Putamen (tissue), 1 donor: ENCODE results near the gene CBFA2T2.
"Not testable (repeated sequence)": the region's sequence is repeated elsewhere in the genome, so short reads cannot be mapped to it uniquely, and the experiment has no call there.

ENCODE experiments used
- DNase-seq: peaks from one replicate; pipeline ENCODE4 v3.0.0-alpha.2; 2016; ENCODE audit warnings: low spot score

The CBFA2T2 gene

DNA sequence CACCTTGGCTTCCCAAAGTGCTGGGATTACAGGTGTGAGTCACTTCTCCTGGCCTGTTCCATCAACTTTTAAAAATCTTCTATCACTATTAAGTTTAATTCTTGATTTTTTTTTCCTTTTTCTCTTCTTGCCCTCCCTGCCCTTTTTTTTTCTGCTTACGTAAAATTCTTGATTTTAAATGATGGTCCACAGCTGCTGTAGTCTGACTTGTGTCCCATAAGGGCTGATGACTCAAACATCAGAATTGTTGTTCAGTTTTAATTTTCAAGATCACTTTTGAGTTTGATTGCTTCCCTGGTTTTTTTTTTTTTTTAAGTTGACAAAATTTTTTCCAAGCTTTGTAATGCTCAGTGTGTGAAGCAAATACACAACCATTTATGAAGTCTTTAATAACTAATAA, 61.9 kb downstream of the CBFA2T2 start:
- DNase-seq = no peak

DNA sequence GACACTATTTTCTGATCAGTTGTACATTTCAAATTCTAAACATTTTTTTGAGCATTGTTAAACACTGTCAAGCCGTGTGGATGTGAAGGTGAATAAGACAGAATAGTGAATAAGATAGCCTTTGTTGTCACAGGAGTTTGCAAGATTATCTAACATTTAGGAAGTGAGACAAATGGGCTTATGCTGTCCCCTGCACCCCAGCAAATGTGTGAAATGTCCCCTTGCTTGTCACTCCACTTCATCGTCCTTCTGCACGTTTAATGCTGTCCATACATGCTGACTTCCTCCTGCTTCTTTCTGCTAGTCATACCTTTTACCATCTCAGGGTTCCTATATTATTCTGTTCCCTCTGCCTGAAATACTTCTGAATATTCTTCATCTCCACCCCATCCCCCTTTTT, 62.6 kb downstream of the CBFA2T2 start:
- DNase-seq = no peak

DNA sequence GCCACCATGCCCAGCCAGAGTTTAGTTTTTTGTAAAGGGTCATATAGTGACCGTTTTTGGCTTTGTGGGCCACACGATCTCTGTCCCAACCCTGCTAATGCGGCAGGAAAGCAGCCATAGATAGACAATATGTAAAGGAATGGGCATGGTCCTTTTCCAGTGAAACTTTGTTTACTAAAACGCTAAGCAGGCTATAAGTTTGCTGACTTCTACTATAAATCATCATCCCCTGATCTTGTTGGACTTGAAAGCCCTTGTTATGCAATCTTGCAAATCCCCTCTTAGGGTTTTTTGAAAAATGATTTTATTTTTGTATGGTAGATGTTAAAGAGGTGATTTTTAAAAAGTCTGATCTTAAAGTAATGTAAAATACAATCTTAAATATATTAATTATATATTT, 63.6 kb downstream of the CBFA2T2 start:
- no peak for DNase-seq

DNA sequence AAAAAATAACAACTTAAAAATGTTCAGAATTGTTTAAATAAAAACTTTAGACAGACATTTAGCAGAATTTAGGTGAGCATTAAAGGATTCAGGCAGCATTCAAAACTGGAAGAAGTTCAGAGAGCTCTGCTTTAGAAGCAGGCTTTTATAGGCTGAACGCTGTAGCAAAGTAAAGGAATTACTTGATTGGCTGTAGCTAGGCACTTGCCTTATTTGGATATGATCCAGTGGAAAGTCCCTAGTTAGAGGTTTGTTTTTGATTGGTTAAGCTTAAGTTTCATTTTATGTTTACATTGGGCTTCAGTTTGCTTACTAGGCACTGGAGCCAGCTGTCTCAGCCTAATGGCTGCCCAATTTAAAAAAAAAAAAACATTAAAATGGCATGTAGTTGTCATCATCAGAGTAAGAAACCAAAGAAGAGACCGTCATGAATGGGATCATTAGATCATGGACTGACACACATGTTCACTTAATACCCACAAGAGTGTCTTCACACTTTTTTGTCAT, 65.1 kb downstream of the CBFA2T2 start:
- DNase-seq = no peak

DNA sequence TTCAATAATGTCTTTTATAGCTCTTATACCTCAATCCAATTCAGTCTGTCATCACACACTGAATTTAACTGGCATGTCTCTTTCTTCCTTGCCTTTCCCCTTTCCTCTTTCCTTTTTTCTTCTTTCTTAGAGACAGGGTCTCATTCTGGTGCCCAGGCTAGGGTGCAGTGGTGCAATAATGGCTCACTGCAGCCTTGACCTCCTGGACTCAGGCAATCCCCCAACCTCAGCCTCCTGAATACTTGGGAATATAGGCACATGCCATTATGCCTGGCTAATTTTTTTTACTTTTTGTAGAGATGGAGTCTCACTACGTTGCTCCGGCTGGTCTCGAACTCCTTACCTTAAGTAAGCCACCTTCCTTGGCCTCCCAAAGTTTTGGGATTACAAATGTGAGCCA, 65.9 kb downstream of the CBFA2T2 start:
- DNase-seq = no peak

DNA sequence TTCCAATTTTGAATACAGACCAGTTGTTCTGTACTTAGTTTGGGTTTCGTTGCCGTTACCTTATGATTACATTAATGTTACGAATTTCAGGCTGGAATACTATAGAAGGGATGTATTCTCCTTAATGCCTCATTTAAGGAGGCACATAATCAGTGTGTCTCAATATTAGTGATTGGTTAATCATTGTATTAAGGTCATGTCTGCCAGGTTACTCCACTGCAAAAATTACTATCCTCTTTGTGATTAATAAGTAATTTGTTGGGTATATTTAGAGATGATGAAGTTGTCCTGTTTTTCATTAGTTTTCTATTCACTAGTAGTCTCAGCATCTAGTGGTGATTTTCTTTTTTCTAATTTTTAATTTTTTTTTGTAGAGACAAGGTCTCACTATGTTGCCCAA, 66.3 kb downstream of the CBFA2T2 start:
- no peak for DNase-seq

DNA sequence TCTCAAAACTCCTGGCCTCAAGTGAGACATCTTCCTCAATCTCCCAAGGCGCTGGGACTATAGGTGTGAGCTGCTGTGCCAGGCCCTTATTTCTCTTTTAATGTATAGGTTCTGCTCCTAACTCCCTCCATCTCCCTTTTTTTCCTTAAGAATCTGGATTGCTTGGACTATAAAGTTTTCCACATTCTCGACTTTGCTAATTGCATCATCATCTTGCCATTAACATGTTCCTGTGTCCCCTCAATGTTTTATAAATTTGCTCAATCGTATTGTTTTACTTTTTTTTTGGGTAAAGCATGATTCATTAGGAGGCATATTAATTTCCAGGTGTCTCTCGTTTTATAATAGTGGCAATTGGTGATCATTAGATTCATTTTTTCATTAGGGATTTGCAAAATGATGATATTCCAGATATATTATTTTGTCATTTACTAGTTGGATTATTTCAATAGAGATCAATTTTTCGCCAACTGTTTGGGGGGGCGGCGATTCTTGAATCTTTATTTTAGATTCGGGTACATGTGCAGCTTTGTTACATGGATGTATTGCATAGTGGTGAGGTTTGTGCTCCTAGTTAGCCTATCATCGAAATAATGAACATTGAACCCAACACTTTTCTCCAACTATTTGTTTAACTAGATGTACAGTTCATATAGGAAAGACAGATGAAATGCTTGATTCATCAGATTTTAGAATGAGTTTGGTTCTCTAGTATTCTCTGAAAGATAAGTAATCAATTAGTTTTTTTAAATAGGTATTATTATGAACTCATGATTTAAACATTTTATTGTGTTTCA, 68.7 kb downstream of the CBFA2T2 start:
- no peak for DNase-seq

DNA sequence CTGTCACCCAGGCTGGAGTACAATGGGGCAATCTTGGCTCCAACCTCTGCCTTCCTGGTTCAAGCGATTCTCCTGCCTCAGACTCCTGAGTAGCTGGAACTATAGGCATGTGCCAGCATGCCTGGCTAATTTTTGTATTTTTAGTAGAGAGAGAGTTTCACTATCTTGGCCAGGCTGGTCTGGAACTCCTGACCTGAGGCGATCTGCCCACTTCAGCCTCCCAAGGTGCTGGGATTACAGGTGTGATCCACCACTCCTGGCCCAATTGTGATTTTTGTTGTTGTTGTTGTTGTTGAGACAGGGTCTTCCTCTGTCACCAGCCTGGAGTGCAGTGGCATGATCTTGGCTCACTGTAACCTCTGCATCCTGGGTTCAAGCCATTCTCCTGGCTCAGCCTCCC, 69.3 kb downstream of the CBFA2T2 start:
- DNase-seq = no peak

DNA sequence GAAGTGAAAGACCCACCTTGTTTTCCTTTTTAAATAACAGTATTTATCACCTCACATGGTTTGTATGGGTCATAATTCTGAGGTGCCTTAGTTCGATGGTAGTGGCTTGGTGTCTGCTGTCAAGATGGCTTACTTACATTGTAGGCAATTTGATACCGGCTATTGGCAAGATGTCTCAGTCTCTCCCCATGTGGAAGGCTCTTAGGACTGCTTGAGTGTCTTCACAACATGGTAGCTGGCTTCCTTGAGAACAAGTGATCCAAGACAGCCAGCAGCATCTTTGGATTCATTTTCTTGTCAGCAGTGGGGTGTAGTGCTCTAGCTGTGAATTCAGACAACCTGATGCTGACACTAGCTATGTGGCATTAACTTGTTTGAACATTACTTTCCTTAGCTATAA, 70.1 kb downstream of the CBFA2T2 start:
- no peak for DNase-seq

DNA sequence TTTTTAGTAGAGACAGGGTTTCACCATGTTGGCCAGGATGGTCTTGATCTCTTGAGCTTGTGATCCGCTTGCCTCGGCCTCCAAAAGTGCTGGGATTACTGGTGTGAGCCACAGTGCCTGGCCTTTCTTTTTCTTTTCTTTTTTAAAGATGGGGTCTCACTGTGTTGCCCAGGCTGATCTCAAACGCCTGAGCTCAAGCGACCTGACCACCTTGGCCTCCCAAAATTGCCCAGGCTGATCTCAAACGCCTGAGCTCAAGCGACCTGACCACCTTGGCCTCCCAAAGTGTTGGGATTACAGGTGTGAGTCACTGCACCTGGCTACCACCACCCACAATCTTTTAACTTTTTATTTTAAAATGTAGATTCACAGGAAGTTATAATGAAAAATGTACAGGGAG, 71.2 kb downstream of the CBFA2T2 start:
- not testable (repeated sequence) for DNase-seq

DNA sequence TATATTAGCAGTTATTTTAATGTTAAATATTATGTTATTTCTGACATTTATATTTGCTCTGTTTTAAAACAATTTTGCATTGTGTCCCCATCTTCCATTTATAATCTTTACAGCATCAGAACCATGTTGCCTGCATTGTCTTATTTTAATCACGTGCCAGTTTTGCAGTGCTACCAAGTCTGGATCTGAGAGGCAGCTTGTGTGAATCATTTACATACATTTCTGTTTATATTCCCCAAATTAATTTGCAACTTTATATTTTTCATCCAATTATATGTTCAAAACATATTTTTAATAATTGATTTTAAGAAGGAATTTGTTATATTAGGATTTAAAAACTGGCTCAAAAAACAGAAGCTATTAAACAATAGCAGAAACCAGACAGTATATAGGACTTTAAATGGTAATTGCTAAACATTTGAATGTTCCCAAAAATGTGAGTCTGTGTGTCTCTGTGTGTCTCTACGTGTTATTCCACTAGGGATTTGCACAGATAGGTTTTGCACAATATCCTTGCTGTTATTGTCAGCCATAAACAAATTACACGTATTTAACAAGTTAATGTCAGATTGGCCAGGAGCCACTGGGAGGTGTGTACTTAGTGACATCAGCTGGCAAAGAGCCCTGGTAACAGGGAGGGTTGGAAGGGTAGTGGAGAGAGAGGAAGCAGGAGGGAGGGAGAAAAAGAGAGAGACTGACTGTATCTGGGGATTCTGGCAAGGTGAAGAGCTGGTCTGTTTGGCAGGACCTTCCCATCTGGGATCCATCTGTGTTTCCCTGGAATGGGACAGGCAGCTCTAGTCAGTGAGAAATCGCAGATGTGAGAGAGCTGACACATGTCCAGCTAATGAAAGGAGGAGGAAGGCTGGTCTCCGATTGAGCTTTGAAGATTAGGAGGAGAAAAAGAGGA, 72.1 kb downstream of the CBFA2T2 start:
- DNase-seq = peak; percentile 23

DNA sequence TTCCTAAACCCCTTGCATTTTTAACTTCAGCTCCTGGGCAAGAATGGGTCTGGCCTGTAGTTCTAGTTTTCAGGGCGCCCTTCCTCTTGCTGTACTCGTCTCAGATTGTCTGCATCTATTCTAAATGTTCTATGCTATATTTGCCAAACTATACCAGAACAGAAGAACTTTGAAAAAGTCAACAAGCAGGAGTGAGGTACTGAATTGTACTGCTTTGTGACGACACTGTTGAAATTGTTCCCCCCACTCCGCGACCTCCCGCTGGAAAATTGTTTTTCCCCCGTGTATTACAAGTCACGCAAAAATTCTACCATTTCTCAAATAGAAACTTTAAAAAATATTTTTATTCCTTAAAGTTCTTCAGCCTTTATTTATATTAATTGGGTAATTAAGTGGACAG, 73.9 kb downstream of the CBFA2T2 start:
- no peak for DNase-seq

DNA sequence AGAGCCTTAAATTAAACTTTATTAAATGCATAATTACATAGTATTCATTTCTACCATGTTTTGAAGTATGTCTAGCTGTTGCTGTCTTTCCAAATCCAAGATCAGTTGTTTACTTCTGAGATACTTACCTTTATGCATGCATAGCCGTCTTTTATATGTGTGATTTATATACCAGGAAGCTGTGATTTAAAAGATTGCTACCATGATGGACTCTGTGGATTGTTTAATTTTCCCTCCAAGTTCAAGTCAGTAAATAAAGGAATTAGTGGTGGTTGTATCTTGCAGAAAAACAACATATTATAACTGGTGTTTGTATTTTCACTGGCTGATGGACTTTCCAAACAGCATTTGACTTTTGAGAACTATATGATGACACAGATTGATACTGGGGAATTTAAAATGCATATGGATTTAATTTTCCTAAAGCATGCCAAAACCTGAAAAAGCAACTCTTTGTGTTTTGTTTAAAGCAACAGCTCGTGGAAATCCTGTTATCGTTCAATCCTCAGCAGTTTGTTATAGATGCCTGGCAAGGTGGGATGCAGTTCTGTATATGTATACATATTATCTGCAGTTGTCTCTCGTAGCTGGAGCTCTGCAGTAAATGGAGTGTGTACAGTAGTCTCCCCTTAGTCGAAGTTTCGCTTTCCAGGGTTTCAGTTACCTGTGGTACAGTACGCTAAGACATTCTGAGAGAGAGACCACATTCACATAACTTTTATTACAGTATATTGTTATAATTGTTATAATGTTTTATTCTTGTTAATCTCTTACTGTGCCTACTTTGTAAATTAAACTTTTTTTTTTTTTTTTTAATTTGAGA, 77.1 kb downstream of the CBFA2T2 start:
- no peak for DNase-seq

DNA sequence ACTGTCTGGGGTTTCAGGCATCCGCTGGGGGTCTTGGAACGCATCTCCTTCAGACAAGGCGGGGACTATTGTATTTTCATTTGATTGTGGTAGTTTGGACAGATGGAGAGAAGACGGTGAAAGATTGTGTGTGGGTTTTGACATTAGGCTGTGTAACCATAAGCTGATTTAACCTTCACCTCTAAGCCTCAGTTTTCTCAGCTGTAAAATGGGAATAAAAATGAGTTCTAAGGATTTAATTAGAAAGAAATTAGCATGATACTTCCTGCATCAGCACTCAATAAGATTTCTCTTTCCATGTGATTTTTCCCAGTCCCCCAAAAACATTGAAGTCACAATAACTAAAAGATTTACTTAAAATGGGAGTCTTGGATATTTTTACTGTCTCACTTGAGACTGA, 78.1 kb downstream of the CBFA2T2 start:
- DNase-seq = no peak

DNA sequence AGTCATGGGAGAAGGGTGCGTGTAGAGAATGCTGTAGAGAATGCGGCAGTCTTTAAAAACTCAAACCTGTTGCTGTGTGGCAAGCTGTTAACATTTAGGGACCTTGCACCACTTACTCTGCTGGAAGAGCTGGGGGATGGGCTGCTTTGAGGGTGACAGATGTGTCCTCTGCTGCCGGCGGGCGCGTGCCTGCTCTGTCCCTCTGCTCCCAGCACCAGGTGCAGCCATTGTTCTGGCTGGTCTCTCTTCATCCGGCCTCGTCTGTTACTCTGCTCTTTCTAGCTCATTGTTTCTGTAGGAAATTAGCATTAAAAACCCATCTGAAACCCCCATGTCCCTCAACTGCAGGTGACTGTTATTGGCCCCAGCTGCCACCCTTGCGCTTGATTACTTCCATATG, 78.5 kb downstream of the CBFA2T2 start:
- peak; percentile 56 for DNase-seq

DNA sequence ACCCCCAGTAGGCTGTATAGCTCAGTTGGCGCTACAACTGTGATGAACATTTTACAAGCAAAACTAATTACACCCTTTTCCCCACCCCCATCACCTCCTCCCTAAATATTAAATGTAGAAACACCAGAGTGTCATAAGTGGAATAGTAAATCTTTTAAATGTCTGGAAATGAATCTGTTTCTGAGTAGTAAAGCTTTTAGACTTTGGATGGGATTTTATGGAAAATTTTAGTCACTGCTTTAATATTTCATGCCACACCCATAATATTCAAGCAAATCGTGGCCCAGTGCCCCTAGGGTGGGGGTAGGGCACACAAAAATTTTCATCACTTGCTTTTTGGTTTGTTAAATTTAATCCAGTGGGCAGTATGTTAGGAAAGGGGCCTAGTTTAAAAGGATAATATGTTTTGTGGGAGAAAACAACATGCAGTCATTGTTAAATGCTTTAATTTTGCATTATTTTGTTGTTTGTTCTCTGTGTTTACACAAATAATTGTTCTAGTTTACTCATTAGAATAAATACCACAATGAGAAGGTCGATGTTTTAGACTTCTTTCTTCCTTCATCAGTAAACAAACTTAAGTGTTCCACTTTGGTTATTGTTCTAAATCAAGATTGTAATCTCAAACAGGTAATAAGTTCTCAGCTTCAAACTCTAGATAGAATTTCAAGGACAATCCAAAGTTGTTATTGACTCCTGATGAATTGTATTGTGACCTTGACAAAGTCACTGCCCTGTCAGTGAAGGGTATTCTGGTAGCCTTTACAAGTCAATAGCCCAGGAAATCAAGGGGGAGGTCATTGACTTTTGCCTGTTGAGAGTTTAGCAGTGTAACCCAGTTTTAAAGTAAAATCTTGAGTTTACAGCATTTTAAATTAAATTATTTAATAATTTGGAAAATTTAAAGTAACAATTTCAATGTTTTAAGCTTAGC, 79.2 kb downstream of the CBFA2T2 start:
- DNase-seq = no peak

DNA sequence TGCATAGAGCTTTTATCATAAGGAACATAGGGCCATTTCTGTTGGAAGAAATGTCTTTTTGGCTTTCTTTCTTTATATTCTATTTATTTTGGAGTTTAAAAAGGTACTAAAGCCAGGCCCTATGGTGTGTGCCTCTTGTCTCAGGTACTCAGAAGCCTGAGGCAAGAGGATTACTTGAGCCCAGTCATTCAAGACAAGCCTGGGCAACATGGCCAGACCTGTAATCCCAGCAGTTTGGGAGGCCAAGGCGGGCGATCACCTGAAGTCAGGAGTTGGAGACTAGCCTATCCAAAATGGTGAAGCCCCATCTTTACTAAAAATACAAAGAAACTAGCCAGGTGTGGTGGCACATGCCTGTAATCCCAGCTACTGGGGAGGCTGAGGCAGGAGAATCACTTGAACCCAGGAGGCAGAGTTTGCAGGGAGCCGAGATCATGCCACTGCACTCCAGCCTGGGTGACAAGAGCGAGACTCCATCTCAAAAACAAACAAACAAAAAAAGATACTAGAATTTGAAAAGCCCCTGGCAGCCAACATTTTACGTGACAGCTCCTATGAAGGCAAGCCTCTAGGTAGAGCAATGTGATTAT, 80.0 kb downstream of the CBFA2T2 start:
- DNase-seq = no peak

DNA sequence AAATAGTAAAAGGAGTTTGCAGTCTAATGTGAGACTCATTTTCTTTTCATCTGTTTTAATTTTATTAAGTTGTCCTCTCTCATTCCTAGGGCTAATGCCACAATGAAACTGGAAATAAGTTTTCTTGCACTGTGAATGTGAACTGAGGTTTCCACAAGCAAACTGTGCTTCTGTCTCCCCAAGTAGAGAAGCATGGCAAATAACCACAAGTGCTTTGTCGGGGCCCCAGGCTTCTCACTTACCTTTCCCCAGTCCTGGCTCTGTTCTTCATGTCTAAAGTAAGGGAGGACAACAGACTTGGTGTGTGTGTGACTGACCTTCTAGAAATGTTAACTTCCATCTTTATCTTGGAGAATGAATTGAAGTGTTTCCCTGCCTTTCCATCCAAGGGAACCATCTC, 80.8 kb downstream of the CBFA2T2 start:
- no peak for DNase-seq

DNA sequence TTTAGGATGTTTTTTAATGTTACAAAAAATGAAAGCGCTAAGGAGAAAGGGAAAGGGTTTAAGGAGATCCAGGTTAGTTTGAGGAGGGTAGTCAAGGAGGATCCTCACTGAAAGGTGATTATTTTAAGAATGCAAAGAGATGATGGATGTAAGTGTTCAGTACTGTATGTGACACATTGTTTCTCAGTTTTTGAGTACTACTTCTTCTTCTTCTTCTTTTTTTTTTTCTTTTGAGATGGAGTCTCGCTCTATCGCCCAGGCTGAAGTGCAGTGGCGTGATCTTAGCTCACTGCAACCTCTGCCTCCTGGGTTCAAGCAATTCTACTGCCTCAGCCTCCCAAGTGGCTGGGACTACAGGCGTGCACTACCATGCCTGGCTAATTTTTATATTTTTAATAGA, 83.4 kb downstream of the CBFA2T2 start:
- not testable (repeated sequence) for DNase-seq

DNA sequence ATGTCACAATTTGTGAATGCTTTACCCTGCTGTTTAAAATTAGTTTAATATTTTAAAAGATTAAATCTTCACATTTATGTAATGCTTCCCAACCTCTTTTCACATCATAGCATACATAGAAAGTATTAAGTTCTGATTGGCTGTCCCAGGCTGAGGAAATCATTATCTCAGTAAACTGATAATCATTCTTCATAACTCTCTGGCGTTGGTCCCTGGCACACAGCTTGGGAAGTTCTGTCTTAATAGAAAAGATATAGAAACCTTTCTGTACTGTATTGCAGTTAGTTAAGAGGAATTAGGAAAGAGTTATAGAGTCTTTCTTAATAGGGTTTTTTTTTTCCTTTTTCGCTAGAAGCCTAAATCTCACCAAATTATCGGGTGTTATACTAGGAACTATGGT, 85.4 kb downstream of the CBFA2T2 start:
- no peak for DNase-seq
